ENCODE data around the gene PNKD.

PNKD gene

GRCh38 chr2:218344090-218344754 lies 73.9 kb downstream of the PNKD start:
- Histone ChIP-seq H3K4me3 (ENCODE audit: low read depth, low read length, poor library complexity, severe bottlenecking) (no peak overlapping the region), H4K20me1 (ENCODE audit: insufficient read depth, low read length) (no peaks in the 10 kb centered on the region), H3K27ac (ENCODE audit: low read depth, low read length, poor library complexity, severe bottlenecking) (no peak overlapping the region), H3K9ac (ENCODE audit: low read length) (no peak overlapping the region), H3K9me3 (ENCODE audit: low read length) (no peaks in the 10 kb centered on the region), H3F3A (ENCODE audit: insufficient read depth, low read length) (no peaks in the 10 kb centered on the region), H3K4me2 (ENCODE audit: low read length) (no peak overlapping the region), H3K4me1 (ENCODE audit: insufficient read depth, low read length, severe bottlenecking) (no peaks in the 10 kb centered on the region), H3K79me2 (ENCODE audit: insufficient read depth, low read length) (no peaks in the 10 kb centered on the region), H3K9me2 (ENCODE audit: low read depth, low read length) (no peaks in the 10 kb centered on the region), H3K27me3 (ENCODE audit: insufficient read depth, low read length) (no peaks in the 10 kb centered on the region), H2AFZ (ENCODE audit: low read length) (no peak overlapping the region), H3K36me3 (ENCODE audit: insufficient read depth, low read length) (no peaks in the 10 kb centered on the region)
- no peak for TF ChIP-seq CTCF (IDR thresholded peaks at IDR 0.05; ENCODE audit: low read length)
- no peak for TF ChIP-seq EZH2 (IDR thresholded peaks at IDR 0.05; ENCODE audit: borderline replicate concordance, low read length)

- H2AFZ ChIP-seq (ENCODE audit: low read length): no peak overlapping the region
- H3K27me3 ChIP-seq (ENCODE audit: insufficient read depth, low read length): no peaks in the 10 kb centered on the region
- TF ChIP-seq EZH2 (IDR thresholded peaks at IDR 0.05; ENCODE audit: borderline replicate concordance, low read length) (no peak), CTCF (IDR thresholded peaks at IDR 0.05; ENCODE audit: low read length) (no peak)
- H4K20me1 ChIP-seq (ENCODE audit: insufficient read depth, low read length): no peaks in the 10 kb centered on the region
- H3K9me2 ChIP-seq (ENCODE audit: low read depth, low read length): no peaks in the 10 kb centered on the region
- no peaks in the 10 kb centered on the region for H3K36me3 ChIP-seq (ENCODE audit: insufficient read depth, low read length)
- no peaks in the 10 kb centered on the region for H3K4me1 ChIP-seq (ENCODE audit: insufficient read depth, low read length, severe bottlenecking)
- no peak overlapping the region for H3K27ac ChIP-seq (ENCODE audit: low read depth, low read length, poor library complexity, severe bottlenecking)
- H3K4me3 ChIP-seq (ENCODE audit: low read depth, low read length, poor library complexity, severe bottlenecking): no peak overlapping the region
- H3K79me2 ChIP-seq (ENCODE audit: insufficient read depth, low read length): no peaks in the 10 kb centered on the region
- no peak overlapping the region for H3K4me2 ChIP-seq (ENCODE audit: low read length)
- no peak overlapping the region for H3K9ac ChIP-seq (ENCODE audit: low read length)
- no peaks in the 10 kb centered on the region for H3K9me3 ChIP-seq (ENCODE audit: low read length)
- no peaks in the 10 kb centered on the region for H3F3A ChIP-seq (ENCODE audit: insufficient read depth, low read length)
Observed at GRCh38 chr2:218344755-218345417, 74.6 kb downstream of the PNKD start.

- H3K9me3 ChIP-seq (ENCODE audit: low read length): no peaks in the 10 kb centered on the region
- H2AFZ ChIP-seq (ENCODE audit: low read length): no peak overlapping the region
- H3K79me2 ChIP-seq (ENCODE audit: insufficient read depth, low read length): no peaks in the 10 kb centered on the region
- TF ChIP-seq CTCF (IDR thresholded peaks at IDR 0.05; ENCODE audit: low read length) (no peak), EZH2 (IDR thresholded peaks at IDR 0.05; ENCODE audit: borderline replicate concordance, low read length) (no peak)
- H3K27ac ChIP-seq (ENCODE audit: low read depth, low read length, poor library complexity, severe bottlenecking): no peak overlapping the region
- H3K4me2 ChIP-seq (ENCODE audit: low read length): no peak overlapping the region
- H3K9me2 ChIP-seq (ENCODE audit: low read depth, low read length): no peaks in the 10 kb centered on the region
- no peak overlapping the region for H3K4me3 ChIP-seq (ENCODE audit: low read depth, low read length, poor library complexity, severe bottlenecking)
- H3K9ac ChIP-seq (ENCODE audit: low read length): no peak overlapping the region
- no peaks in the 10 kb centered on the region for H3K27me3 ChIP-seq (ENCODE audit: insufficient read depth, low read length)
- H4K20me1 ChIP-seq (ENCODE audit: insufficient read depth, low read length): no peaks in the 10 kb centered on the region
- no peaks in the 10 kb centered on the region for H3K4me1 ChIP-seq (ENCODE audit: insufficient read depth, low read length, severe bottlenecking)
- no peaks in the 10 kb centered on the region for H3F3A ChIP-seq (ENCODE audit: insufficient read depth, low read length)
- no peaks in the 10 kb centered on the region for H3K36me3 ChIP-seq (ENCODE audit: insufficient read depth, low read length)
Observed at GRCh38 chr2:218345491-218346236, 75.3 kb downstream of the PNKD start.
